Measurements from ENCODE around the gene ATP5F1E. TPM values are rescaled to one million over a fixed set of nuclear protein-coding genes. Genes with fewer than 3 reads are reported as not detected.

The ATP5F1E gene
- total and polyA plus RNA-seq, 2 of the 4 experiments (the other 2 are of a cell fraction) = 3.8 to 34.5 TPM

- in situ Hi-C loops (cut with MboI; ENCODE audit: low sequenced_read_pairs) (no loop called here), dilution Hi-C loops (cut with HindIII; ENCODE audit: low sequenced_read_pairs, unreplicated experiment) (no loop called here), intact Hi-C loops (cut with micrococcal nuclease) (no loop called here)
- Histone ChIP-seq H3K9me3 (ENCODE audit: control insufficient read depth, insufficient read depth, low read length) (no peaks in the 10 kb centered on the region), H3K9me1 (ENCODE audit: insufficient read depth, low read length) (peaks cover 11% of the 10 kb centered on the region; the same call in 1 of the 2 replicates), H3K18ac (ENCODE audit: low read depth, low read length) (no peak overlapping the region), H3K4ac (ENCODE audit: low read depth, low read length) (no peak overlapping the region), H3K4me3 (ENCODE audit: insufficient read depth, low read depth, low read length) (no peak overlapping the region), H4K5ac (ENCODE audit: low read depth, low read length) (no peak overlapping the region), H3K36me3 (ENCODE audit: control insufficient read depth, insufficient read depth, low read length) (peaks cover 11% of the 10 kb centered on the region), H3K27ac (ENCODE audit: insufficient read depth, low read length) (no peak overlapping the region), H2BK20ac (ENCODE audit: low read depth, low read length) (no peak overlapping the region), H2BK5ac (ENCODE audit: low read depth, low read length, poor library complexity, severe bottlenecking) (no peak overlapping the region), H2AFZ (replicated peaks; ENCODE audit: low read length, poor library complexity) (no peak overlapping the region), H2BK15ac (ENCODE audit: low read depth, low read length) (no peak overlapping the region), H3K23ac (ENCODE audit: low read depth, low read length) (no peak overlapping the region), H3K4me2 (ENCODE audit: low read depth, low read length) (no peak overlapping the region), H4K20me1 (ENCODE audit: insufficient read depth, low read length) (no peaks in the 10 kb centered on the region; the same call in 1 of the 2 replicates), H3K14ac (replicated peaks; ENCODE audit: low read depth, low read length) (no peak overlapping the region), H4K8ac (ENCODE audit: low read depth in 2 of 2, low read length in 2 of 2) (no peak overlapping the region), H3K9ac (ENCODE audit: low read depth, low read length) (no peak overlapping the region), H3K79me1 (ENCODE audit: low read depth in 1 of 2, low read length in 2 of 2) (peaks cover 10 to 35% of the 10 kb centered on the region in 2 experiments; a peak in 3 of 4 replicates), H2AK9ac (replicated peaks; ENCODE audit: low read depth, low read length, poor library complexity) (peak overlapping the region; percentile 70), H3K27me3 (ENCODE audit: control insufficient read depth, insufficient read depth, low read length) (no peaks in the 10 kb centered on the region), H3K56ac (ENCODE audit: extremely low read depth, insufficient read depth, low read length) (no peak overlapping the region), H2AK5ac (ENCODE audit: low read depth, low read length) (no peak overlapping the region), H2BK120ac (ENCODE audit: low read depth, low read length) (no peak overlapping the region), H4K91ac (ENCODE audit: insufficient read depth, low read depth, low read length) (no peak overlapping the region), H3K4me1 (ENCODE audit: control insufficient read depth, insufficient read depth, low read length) (peaks cover 12% of the 10 kb centered on the region)
- TF ChIP-seq MAFK (IDR thresholded peaks at IDR 0.05; ENCODE audit: low read depth, low read length) = no peak
- no peak for TF ChIP-seq FOS (IDR thresholded peaks at IDR 0.05; ENCODE audit: low read depth, low read length)
- TF ChIP-seq, protein P1, sequence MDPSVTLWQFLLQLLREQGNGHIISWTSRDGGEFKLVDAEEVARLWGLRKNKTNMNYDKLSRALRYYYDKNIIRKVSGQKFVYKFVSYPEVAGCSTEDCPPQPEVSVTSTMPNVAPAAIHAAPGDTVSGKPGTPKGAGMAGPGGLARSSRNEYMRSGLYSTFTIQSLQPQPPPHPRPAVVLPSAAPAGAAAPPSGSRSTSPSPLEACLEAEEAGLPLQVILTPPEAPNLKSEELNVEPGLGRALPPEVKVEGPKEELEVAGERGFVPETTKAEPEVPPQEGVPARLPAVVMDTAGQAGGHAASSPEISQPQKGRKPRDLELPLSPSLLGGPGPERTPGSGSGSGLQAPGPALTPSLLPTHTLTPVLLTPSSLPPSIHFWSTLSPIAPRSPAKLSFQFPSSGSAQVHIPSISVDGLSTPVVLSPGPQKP (IDR thresholded peaks at IDR 0.05; ENCODE audit: borderline replicate concordance, low read depth, low read length) = no peak
- TF ChIP-seq CEBPB (IDR thresholded peaks at IDR 0.05; ENCODE audit: low read depth, low read length) = no peak
- no peak for TF ChIP-seq SMC3 (IDR thresholded peaks at IDR 0.05; ENCODE audit: low read depth, low read length)
- TF ChIP-seq, protein P2, sequence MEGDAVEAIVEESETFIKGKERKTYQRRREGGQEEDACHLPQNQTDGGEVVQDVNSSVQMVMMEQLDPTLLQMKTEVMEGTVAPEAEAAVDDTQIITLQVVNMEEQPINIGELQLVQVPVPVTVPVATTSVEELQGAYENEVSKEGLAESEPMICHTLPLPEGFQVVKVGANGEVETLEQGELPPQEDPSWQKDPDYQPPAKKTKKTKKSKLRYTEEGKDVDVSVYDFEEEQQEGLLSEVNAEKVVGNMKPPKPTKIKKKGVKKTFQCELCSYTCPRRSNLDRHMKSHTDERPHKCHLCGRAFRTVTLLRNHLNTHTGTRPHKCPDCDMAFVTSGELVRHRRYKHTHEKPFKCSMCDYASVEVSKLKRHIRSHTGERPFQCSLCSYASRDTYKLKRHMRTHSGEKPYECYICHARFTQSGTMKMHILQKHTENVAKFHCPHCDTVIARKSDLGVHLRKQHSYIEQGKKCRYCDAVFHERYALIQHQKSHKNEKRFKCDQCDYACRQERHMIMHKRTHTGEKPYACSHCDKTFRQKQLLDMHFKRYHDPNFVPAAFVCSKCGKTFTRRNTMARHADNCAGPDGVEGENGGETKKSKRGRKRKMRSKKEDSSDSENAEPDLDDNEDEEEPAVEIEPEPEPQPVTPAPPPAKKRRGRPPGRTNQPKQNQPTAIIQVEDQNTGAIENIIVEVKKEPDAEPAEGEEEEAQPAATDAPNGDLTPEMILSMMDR (conservative IDR thresholded peaks at IDR 0.05; ENCODE audit: low read depth, low read length) = no peak
- TF ChIP-seq MXI1 (IDR thresholded peaks at IDR 0.05; ENCODE audit: borderline replicate concordance, low read depth, low read length) = no peak
- no peak for TF ChIP-seq MAZ (IDR thresholded peaks at IDR 0.05; ENCODE audit: borderline replicate concordance, low read depth, low read length)
- TF ChIP-seq RCOR1 (IDR thresholded peaks at IDR 0.05; ENCODE audit: insufficient replicate concordance, low read length) = no peak
- TF ChIP-seq BHLHE40 (IDR thresholded peaks at IDR 0.05; ENCODE audit: low read depth, low read length) = no peak
- DNase-seq (no peak), ATAC-seq (ENCODE audit: low read depth) (no peak)
- no TSS peak for BruUV-seq (replicated peaks)
- CTCF ChIA-PET = no interaction called here
- POLR2A ChIA-PET (ENCODE audit: unreplicated experiment) = no interaction called here
- 92% methylated on average over 5 of the region's 16 CpGs; no CpG with 5 or more reads in 1 of the 2 experiments for WGBS, 2 experiments (ENCODE audit: extremely low coverage in 2 of 2, insufficient read length in 1 of 2)
These were observed 28.2 kb downstream of the ATP5F1E start for GRCh38 chr20:59003836-59004492.
